Stimulated activated CD4-positive, alpha-beta T cell treated with anti-CD3 and anti-CD28 coated beads, TNF-alpha, amount 100 ng/mL, for 48 hours (primary cell): ENCODE data around the gene SAPCD2.

ENCODE experiments used
- DNase-seq, 3 donors: peaks; one replicate each; pipeline ENCODE4 v3.0.0-alpha.2; 2020; ENCODE audit warnings: low read depth in 3 of 3

SAPCD2 gene

DNA sequence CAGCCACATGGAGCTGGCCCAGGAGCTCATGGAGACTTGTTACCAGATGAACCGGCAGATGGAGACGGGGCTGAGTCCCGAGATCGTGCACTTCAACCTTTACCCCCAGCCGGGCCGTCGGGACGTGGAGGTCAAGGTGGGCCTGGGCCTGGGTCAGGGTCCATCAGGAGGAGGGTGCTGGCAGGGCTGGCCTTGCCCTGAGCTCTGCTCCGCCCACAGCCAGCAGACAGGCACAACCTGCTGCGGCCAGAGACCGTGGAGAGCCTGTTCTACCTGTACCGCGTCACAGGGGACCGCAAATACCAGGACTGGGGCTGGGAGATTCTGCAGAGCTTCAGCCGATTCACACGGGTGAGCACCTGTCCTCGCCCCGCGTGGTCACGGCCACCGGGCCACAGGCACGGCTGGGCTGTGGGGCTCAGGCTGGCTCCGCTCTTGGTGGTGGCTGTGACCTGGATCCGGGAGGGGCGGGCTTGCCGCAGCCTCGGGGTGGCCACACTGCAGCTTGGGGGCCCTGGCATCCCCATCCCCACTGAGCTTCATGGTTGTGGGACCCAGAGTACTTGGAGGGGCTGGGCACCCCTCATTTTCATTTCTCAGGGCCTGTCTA, 37.1 kb upstream of the SAPCD2 start:
- no peak for DNase-seq

DNA sequence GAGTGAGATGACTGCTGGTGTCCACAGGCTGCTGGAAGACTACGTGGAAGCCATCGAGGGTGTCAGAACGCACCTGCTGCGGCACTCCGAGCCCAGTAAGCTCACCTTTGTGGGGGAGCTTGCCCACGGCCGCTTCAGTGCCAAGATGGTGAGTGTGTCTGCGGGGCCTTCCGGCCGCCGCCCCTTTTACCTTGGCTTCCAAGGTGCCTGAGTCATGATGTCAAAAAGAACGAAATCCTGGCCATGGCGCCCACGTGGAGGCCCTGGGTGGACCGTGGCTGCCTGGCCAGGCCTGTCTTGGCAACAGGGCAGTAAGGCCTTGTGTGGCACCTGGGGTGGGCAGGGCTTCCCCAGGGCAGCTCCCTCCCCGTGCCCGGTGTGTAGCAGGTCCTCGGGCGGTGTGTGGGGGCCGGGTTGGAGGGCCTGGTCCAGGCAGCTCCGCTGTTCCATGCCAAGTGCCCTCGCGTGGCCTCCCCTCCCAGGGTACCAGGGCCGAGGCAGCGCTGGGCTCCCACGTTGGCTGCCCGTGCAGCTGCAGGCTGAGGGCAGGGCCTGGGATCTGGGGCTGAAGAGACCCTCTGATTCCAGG, 36.4 kb upstream of the SAPCD2 start:
- no peak for DNase-seq

DNA sequence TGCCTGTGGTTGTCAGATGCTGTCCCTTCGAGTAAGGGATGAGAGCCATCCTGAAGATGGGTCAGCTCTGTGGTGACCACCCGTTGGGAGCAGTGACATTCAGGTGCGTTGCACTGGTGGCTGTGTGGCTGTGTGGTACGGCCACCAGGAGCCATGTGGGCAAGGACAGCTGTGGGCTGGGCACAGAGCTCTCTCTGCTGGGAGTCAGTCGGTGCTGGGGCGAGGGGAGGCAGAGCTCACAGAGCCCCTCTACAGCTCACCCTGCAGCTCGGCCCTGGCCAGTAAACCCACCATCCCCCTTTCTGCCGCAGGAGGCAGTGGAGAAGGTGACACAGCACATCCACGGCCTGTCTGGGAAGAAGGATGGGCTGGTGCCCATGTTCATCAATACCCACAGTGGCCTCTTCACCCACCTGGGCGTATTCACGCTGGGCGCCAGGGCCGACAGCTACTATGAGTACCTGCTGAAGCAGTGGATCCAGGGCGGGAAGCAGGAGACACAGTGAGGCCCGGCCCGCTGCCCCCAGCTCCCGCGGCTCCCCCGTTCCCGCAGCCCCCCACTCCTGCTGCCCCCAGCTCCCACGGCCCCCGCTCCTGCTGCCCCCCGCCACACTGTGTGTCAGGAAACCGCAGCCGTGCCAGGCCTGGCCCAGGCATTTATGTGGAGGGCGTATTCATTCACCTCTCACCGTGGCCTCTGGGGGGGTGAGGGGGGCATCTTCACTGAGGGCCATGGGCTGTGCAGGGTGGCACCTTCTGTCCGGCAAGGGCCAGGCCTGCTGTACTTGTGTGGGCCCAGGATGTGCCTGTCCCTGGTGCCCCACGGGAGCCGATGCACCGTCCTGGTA, 35.7 kb upstream of the SAPCD2 start:
- DNase-seq: no peak

DNA sequence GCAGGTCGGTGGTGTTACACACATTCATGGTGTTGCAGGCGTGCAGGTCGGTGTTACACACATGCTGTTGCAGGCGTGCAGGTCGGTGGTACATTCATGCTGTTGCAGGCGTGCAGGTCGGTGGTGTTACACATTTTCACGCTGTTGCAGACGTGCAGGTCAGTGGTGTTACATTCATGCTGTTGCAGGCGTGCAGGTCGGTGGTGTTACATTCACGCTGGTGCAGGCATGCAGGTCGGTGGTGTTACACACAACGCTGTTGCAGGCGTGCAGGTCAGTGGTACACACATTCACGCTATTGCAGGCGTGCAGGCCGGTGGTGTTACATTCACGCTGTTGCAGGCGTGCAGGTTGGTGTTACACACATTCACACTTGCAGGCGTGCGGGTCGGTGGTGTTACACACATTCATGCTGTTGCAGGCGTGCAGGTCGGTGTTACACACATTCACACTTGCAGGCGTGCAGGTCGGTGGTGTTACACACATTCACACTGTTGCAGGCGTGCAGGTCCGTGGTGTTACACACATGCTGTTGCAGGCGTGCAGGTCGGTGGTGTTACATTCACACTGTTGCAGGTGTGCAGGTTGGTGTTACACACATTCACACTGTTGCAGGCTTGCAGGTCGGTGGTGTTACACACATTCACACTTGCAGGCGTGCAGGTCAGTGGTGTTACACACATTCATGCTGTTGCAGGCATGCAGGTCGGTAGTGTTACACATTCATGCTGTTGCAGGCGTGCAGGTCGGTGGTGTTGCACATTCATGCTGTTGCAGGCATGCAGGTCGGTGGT, 33.0 kb upstream of the SAPCD2 start:
- DNase-seq: no peak

DNA sequence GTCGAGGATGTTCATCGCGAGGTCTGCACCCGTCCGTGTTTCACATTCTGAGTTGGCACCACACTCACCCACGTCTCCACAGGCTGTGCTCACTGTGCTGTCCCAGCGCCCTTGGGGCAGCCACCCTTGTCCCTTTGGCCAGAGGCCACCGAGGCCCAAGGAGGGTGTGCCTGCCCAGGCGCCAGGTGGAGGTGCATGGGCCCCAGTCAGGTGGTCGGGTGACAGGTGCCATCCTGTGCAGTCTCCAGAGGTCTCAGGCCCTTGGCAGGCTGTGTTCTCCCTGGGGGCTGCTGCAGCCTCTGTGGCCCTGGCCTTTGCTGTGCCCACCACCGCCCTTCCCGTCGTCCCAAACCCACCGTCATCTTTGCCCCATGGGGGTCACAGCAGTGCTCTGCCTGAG, 28.9 kb upstream of the SAPCD2 start:
- no peak for DNase-seq

DNA sequence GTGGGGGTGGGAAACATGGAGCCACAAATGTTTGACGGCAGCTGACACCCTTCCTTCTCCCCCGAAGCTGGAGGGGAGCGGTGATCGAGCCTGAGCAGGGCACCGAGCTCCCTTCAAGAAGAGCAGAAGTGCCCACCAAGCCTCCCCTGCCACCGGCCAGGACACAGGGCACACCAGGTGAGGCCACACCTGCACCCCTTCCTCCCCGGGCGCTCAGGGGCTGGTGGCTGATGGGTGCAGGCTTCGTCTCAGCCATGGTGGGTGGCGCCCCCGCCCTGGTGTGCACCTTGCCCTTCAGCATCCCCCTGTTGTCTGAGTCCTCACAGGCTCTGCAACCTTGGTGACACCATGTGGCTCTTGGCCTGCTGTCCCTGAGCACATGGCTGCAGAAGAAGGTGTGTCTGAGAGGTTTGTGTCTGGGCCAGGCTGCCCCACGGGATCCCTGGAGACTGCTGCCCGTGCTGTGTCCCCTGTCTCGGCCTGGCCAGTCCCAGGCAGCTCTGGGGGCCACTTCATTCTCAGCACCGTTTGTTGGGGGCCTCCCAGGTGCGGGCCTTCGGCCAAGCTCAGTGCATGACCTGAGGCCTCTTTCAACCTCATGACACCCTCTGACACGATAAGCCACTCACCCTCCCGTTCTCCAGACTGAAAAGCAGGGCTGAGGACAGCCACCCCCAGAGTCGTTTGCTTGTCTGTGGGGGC, 27.6 kb upstream of the SAPCD2 start:
- DNase-seq: no peak

DNA sequence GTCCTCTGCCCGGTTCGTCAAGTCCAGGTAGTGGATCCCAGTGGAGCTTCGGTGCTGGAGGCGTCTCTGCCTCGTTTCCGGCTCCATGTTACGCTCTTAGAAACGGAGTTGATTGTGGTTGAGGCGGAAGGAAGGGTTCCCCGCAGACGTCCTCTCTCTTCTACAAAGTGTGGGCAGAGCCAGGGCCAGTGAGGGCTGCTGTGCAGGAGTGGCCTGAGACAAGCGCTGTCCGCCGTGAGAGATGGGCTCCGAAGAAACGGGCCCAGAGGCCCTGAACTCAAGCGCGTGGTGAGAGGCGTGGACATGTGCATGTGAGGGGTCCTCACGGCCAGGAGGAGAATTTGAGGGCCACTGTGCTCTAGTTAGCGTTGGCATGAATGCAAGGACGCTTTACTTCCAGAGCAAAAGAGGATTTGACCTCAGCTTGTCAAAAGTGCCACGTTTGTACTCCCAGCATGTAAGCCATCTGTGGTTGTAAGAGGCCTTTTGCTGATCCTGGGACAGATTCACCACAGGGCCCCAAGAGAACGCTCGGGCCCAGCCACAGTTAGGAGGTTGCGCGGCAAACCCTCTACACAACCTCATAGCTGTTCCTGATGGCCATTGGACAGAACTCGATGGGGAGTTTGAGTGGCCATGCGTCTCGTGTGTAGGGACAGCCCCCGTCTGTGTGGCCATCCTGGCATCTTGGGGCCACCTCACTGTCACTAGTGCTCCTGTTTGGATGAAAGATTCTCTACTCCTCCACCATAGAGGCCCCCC, 26.6 kb upstream of the SAPCD2 start:
- no peak for DNase-seq

DNA sequence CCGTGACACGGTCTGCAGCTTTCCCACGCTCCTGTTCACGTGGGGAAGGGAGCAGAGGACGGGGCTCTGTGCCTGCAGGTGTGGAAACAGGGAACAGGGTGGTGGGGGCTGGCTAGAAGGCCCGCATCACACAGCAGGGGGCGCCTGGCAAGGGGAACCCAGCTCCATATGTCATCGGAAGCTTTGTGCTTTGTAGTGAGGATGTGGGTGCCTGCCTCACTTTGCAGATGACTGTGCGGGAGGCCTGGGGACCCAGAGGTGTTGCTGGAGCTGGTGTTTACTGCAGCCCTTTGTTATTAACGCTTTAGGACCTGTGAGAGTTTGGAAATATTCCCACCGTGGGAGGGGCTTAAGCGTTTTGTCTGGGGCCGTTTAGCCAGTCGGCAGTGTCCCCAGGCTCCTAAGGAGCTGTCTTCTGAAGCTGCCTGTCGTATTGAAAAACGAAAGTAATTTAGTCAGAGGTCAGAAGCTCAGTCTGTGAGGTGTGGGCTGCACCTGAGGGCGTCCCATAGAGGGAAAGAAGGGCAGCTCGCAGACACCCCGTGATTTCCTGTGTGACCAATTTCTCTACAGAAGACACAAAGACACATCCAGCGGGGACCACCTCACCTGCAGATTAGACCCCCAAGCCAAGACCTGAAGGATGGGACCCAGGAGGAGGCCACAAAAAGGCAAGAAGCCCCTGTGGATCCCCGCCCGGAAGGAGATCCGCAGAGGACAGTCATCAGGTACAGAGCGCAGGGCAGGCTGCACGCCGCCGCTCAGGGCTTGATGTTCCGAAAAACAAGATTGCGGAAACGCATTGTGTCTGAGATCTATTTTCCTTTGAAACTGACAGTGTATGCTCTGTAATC, 25.5 kb upstream of the SAPCD2 start:
- peak; percentile 65 to 80 (median 77) for DNase-seq

DNA sequence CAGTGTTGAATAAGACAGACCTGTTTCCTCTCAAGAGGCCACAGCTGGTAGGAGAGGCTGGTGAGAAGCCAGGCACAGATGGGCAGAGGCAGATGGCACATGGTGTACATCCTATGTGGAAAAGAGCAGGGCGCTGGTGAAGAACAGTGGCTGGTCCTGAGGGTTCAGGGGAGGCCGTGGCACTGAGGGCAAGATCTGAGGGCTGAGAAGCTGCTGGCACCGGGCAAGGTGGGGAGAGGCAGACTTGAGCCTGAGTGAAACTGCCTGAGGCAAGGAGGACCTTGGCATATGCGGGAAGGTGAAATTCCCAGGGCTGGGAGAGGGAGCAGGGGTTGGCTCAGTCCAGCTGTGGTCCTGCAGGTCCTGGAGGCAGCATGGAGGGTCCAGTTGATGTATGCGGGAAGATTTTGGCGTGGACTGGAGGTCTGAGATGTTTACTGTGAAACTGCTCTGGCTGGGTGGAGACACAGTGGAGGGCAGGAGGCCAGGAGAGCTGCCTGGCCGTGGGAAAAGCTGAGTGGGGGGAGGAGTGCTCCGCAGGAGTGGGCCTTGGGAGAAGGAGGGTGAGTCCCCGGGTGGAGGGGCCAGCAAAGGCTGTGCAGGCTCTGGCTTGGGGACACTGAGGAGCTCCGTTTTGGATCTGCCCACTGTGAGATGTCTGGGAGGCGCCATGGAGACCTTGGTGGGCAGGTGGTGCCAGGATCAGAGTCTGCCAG, 19.0 kb upstream of the SAPCD2 start:
- DNase-seq: no peak

DNA sequence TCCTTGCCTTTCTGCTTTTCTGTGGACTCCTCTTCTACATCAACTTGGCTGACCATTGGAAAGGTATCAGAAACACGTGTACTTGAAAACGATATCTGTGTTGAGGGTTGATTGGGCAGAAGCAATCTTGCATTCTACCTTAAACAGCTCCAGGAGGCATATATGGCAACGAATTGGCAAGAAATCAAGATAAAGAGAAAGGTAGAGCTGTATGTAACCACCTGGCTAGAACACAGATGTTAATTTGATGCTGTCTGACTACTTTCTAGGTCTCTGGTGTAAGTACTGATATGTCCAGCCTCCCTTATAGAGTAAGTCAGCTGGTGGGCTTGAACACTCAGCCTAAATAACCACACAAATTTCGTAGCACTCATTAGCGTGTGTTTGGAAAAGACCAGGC, 17.8 kb upstream of the SAPCD2 start:
- no peak for DNase-seq

DNA sequence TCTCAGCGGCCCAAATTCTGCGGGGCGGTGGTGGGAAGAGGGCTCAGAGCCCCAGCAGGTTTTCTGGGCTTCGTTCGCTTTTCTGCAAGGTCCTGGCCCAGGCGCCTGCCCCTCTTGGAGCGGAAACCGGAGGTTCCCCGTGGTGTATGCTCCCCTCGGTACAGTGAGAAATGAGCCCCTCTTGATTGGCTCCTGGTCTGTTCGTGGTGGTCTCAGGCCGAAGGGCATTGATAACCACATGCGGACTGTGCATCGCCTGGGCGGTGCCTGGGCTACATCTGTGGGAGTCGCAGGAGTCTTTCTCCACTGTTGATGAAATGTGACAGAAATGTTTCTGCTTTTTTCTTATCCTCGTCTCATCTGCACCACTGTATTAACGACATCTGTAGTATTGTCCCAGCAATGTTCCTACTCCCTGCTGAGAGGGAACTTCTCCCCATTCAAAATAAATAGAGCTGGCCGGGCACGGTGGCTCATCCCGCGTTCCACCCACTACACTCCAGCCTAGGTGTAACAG, 17.1 kb upstream of the SAPCD2 start:
- DNase-seq: no peak

DNA sequence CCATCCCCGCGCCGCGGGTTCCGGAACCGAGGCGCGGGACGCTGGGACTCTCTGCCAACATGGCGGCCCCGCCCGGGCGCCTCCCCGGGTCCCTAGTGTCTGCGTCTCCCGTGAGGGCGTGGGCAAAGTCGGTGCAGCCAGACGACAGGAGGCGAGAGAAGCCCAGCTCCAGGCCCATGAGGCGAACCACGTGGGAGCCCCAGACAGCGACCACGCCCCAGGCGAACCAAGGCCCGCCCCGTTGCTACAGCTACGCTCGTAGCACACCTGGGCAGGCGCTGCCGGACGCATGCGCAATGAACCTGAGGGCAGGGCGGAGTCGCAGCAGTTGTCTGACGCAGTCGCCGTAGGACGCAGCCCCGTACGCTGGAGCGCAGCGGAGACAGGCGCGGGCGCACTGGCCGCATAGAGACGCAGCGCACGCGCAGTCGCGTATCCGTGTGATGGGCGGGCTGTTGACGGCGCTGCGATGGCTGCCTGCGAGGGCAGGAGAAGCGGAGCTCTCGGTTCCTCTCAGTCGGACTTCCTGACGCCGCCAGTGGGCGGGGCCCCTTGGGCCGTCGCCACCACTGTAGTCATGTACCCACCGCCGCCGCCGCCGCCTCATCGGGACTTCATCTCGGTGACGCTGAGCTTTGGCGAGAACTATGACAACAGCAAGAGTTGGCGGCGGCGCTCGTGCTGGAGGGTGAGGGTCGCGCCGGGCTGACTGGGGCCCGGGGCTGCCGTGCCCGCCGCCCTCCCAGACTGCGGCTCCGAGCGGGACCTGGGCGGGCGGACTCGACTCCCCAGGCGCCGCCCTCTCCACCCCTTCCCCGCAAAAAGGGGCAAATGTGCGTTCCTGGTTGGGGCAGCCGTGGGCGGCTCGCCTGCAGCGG, 16.4 kb upstream of the SAPCD2 start, which contains the start of gene MAN1B1:
TSS of gene MAN1B1 (plus strand) at position 455 of the 878 bp plus-strand sequence. CDS start at position 470, 15 bp downstream.
- peak; percentile 99 for DNase-seq

DNA sequence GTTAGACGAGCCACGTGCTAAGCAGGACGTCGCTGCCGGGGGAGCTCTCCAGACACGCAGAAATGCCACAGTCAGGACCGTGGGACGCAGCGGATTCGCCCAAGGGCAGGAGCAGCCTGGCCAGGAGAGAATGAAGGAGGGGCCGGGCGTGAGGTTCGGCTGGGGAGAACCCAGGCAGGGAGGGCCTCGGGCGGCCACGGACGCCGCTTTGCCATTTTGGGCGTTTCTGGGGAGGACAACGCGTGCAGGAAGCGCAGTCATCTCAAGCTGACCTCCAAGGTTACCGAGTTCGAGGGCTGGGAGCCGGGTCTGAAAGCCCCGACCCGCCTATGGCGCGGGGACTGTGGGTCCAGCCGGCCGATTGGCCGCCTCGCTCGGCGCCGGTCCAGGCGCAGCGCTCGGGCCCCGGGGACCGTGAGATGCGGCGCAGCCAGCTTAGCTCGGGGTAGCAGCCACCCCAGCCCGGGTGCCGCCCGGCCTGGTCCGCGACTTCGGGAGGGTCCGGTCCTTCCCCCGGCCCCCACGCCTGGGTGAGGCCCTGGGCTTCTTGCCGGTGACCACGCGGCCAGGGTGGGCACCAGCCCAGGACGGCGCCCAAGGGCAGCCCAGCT, 15.7 kb upstream of the SAPCD2 start:
- DNase-seq: no peak

DNA sequence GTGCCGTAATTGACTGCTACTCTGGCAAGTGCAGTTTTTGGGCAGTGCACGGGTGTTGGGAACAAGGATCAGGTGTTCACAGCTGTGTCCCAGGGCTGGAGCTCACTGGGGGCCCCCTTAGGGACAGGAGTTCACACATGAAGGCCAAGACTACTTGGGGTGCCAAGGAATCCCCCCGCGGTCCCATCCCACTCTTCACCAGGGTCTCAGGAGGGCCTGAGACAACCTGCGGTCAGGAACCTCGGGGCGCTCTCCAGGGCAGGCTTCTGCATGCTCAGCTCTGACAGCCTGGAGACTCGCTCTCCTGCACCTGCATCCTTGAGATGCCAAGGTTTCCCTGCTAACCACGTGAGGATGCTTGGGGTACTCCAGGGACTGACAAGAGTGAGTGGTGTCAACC, 14.2 kb upstream of the SAPCD2 start:
- no peak for DNase-seq

DNA sequence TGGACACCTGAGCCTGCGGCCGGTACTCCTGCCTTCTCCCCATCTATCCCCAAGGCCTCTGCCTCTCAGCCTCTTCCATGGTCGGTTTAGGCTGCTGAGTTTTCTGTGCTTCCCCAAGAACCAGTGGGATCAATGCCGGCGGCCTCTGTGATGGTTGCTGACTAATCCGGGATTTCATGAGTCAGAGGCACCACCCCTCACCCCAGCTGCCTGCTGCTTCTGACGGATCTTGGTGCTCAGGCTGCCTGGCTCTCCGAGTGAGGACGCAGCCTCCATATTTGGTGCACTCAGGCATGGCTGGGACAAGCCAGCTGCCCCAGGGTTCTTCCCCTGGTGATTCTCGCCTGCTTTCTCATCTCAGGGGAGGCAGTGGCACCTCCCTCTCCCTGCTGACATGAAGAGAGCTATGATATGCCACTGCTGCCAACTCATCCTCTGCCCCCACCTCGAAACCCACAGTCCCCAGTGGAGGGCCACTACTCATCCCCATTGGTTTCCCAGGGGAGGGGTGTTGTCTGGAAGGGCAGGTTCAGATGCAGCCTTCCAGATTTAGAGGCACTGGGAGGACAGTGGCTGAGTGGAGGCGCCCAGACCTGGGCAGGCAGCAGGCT, 13.1 kb upstream of the SAPCD2 start:
- peak in 1 of 3 donors; percentile 27 for DNase-seq

DNA sequence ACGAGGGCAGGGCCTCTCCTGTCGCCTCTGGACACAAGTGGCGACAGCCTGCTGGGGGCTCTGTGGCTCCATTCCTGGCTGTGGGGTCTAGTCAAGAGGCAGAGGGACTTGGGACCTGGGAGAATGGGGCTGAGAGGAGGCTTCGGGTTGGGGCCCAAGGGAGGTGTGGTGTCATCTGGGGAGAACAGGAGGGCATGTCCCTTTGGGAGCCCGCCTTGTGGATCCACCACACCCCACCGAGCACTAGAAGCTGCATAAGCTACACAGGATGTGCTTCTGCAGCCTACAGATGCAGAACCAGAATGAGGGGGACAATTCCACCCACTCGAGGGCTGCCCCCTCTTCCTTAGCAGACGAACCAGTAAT, 12.6 kb upstream of the SAPCD2 start:
- no peak for DNase-seq
